GM12874 (cell line): Measurements from ENCODE around the gene NPR2.

Experiments
- CTCF ChIP-seq: IDR thresholded peaks from 2 replicates; pipeline ENCODE4 v1.5.1; 2011; ENCODE audit warnings: low read depth, mild to moderate bottlenecking, control low read depth, low read length, moderate library complexity; ENCODE audit not compliant: insufficient read depth

The NPR2 gene

GRCh38 chr9:35828716-35829083 lies 37.3 kb downstream of the NPR2 start, which contains the start of gene FAM221B:
TSS of gene FAM221B (minus strand) at chr9:35828732. CDS start at chr9:35826161, 2,571 bp downstream.
- no peak for TF ChIP-seq CTCF

GRCh38 chr9:35829084-35829763 lies 37.8 kb downstream of the NPR2 start, which contains the start of gene TMEM8B:
TSS of gene TMEM8B (plus strand) at chr9:35829228. CDS start at chr9:35829448, 220 bp downstream.
- TF ChIP-seq CTCF, result no peak

GRCh38 chr9:35829764-35830096 lies 38.3 kb downstream of the NPR2 start:
- no peak for TF ChIP-seq CTCF

- TF ChIP-seq CTCF, result no peak
Observed at GRCh38 chr9:35831040-35831439, 39.6 kb downstream of the NPR2 start.

GRCh38 chr9:35832814-35833213 lies 41.4 kb downstream of the NPR2 start:
- no peak for TF ChIP-seq CTCF

GRCh38 chr9:35834260-35835215 lies 43.1 kb downstream of the NPR2 start:
- no peak for TF ChIP-seq CTCF

- TF ChIP-seq CTCF, result peak; percentile 31
Observed at GRCh38 chr9:35835216-35835632, 43.8 kb downstream of the NPR2 start.
